Colon (tissue), 2 donors: ENCODE results near the gene SSH3.

Experiments used
- FAIRE-seq: peaks from 2 replicates; lab custom pipeline; 2012; peaks lifted over from hg19 to GRCh38; lab: Jason Lieb, UNC
- donor health status: control.
- donor health status: control.

The SSH3 gene

GRCh38 chr11:67349036-67349435 is 45.7 kb downstream of the SSH3 start:
- no peak for FAIRE-seq

DNA sequence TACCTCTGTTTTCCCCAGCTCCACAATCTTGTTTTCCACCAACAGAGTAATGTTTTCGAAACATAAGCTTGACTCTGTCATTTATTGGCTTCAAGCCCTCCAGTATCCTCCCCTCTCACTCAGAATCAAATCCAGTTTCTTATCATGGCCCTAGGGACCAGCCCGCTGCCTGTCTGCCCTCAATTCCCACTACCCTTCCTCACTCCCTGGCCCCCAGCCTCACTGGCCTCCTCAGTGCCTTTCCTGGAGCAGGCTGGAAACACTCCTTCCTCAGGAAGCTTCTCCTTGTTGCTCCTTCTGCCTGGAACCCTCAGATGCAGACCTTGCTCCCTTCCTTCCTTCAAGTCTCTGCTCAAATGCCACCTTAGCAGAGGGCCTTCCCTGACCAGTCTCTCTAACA is 46.1 kb downstream of the SSH3 start:
- no peak for FAIRE-seq

GRCh38 chr11:67349928-67350465 is 46.7 kb downstream of the SSH3 start:
- FAIRE-seq: no peak

DNA sequence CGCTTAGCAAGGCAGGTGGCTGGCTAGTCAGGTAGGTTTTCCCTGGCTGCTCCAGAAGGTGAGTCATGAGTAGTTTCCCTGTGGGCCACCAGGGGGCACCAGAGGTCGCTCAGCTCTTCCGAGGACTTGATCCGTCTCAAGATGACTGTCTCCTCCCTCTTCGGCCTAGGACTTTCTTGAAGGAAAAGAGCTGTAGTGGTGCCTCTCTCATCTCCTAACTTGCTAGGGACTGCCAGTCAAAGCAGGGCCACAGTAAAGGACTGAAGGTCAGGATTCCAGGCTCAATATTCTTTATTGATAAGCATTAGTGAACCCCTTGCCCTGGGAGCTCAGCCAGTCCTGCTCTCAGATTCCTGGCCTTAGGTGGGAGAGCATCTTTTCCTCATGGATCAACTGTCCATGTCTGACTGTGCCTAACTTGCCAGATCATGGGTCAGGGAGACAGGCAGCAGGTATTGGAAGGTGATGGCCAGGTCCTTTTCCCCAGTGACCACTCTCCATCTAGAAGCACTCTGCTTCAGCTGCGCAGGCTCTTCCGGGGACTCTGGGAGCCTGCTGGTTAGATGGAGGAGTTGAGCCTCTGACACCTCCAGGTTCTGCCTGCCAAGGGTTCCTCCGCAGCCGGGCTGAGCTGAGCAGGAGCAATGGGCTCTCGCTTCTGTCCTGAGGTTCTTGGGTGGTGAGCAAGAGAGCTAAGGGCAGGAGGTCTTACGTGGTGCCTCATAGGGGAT is 48.1 kb downstream of the SSH3 start:
- FAIRE-seq: no peak

GRCh38 chr11:67352546-67353316 is 49.4 kb downstream of the SSH3 start:
- FAIRE-seq: no peak

DNA sequence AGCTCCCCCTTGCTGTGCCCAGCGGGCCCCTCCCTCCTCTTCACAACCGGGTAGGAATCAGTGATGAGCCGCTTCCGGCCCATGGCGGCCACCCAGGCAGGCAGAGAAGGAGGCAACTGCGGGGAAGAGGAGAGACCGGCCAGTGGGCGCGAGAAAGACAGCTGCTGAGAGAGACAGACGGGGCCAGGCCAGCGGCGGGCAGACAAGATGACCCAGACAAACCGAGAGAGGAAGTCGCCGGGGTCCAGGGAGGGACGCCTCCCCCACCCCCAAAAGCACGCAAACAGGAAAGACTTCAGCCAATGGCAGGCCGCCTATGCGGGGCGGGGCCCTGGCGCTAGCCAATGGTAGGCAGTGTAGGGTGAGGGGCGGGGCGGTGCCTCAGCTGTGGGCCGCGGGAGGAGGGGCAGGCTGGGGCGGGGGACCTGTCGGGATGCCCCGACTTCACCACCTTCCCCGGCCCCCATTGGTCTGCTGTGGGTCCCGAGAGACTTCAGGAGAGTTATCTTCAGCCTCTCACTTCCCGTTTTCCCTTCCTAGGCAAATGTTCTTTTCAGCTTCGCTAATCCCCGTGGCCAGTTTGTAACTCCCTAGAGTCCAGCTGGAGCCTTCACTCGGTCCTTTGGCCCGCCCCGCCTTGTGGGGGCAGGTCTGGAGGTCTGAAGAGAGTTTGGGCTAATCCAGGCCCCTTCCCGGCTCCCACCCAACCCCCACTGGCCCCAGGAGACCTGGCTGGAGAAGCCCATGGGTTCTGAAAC is 50.2 kb downstream of the SSH3 start, which contains the start of gene POLD4:
POLD4 (minus strand) TSS at position 230 of the 758 bp plus-strand sequence; CDS start at position 83, 147 bp downstream.
- no peak for FAIRE-seq

DNA sequence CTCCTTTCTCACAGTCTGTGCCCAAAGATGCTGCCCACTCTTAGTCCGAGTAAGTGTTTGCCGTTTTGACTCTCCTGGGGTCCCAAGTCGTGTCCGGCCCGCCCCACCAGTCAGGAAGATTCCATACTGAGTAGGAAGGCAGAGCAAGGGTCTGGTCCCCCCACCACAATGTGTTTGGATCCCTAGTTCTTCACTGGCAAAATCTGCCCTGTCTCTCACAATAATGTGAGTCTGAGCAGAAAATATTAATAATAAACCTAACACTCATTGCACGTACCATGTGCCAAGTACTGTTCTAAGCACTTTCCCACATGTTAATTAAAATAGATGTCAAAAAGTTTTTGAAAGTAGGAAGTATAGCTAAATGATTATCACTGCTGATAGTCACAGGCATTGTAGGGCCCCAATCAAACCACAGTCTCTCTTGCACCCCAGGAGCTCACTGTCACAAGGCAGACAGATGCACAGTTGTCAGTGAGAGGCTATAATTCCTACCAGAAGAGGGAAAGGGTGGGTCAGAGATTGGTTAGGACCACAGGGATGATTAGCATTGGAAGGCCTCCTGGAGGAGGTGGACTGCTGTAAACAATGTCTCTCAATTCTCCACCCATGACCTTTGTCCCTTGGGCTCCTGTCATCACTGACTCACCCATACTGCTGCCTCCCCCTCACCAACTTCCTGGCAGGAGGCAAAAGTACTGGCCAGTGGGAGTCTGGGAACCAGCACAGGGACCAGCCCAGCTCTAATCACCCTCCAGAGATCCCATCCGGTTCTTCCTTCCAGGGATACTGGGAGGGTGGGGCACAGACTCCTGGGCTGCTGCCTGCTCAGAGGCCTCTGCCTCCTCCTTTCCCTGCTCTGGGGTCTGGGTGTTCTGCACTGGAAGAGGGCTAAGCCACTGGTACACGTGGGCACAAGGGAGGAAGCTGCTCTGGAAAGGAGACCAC is 51.0 kb downstream of the SSH3 start:
- no peak for FAIRE-seq

DNA sequence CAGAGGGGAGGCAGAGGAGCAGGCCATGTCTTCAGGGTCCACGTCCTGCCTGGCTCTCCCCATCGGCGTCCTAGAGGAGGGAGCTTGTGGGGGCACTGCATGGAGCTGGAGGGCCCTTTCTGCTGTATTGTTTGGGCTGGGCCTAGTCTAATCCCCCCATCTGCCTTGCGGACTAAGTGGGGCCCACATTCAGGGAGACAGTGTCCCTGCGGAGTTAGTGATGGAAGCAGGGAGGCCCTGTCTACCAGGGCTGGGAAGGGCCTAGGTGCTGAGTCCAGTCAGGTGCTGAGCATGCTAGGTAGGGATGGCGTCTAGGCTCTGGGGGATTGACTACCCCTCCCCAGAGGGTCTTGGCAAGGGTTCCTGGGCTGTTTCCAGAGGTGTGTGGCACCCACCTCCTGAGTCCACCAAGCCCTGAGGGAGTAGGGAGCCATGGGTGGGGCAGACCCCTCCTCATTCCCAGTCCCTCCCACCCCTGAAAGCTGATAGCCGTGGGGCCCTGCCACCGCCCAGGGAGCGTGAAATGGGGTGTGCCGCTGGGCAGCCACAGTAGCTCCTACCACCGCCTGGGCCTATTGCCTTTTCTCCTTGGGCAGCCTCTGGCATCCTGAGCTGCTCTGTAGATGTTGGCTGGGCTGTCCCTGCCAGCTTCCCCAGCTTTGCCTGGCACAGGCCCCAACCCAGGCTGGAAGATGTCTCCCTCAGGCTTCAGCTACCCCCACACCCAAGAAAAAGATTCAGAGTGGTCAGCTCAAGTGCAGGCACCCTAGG is 51.9 kb downstream of the SSH3 start:
- no peak for FAIRE-seq

DNA sequence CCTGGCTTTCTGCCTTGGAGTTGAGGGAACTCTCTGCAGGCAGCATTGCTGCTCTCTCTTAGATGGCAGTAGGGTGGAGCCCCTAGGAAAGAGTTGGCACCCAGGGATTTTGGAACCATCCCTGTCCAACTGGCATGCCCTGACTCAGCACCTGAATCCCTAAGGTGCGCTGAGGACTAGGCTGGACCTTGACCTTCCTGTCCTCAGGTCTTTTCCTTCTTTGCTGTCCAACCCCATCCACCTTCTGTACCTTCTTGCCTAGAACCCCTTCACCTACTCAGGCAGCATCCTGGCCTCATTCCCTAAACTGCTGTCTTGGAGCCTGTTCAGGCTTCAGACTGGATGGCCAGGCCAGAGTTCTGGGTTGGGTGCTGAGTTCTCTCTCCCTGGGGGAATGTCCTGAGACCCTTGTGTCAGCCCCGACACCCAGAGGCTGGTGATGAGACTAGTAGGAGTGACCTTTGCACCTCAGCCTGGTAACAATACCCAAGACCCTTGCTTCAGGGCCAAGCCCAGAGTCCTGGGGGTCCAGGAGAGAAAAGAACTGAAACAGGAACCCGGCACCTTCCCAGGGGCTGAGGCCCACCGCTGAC is 52.6 kb downstream of the SSH3 start:
- no peak for FAIRE-seq

GRCh38 chr11:67356387-67356863 is 53.1 kb downstream of the SSH3 start:
- FAIRE-seq: no peak

GRCh38 chr11:67356864-67357561 is 53.7 kb downstream of the SSH3 start:
- no peak for FAIRE-seq

DNA sequence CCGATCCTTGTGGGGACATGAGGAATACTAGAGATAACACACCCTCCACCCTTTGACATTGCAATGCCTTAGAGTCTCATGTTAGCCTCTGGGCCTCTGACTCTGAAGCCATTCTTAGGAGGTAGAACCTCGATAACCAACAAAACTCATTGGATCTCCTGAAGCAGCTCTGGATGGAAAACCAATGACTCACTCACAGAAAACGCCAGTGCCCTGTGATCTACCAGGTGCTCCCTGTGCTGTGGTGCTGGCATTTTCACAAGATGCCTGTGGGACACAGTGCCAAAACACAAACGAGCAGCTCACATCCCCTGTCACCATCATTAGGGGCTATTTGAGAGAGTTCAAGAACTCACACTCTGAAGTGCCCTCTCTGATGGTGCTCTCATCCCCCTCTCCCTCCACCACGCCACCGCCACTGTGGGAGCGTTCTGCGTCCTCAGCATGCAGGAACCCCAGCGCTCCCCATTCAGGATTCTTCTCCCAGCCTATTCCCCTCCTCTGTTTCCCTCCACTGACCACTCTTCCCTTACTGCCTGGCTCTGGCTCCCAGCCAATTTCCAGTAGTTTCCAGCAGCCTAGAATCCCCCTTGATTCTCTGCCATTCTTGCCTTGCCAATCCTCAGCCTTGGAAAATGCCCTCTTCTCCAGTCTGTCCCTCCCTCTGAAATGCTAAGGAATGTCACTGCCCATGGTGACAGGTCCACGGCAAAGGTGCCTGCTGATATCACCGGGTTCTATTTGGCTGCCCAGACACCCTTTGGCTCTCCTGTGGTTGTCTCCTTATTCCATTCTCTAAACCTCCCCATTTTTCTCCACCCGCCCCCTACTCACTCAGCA is 54.7 kb downstream of the SSH3 start:
- no peak for FAIRE-seq
